ENCODE data around the gene MAP7D1. TPM values are rescaled to one million over a fixed set of nuclear protein-coding genes. Genes with fewer than 3 reads are reported as not detected.

MAP7D1 gene
- total RNA-seq, 1 donor = 114 TPM

DNA sequence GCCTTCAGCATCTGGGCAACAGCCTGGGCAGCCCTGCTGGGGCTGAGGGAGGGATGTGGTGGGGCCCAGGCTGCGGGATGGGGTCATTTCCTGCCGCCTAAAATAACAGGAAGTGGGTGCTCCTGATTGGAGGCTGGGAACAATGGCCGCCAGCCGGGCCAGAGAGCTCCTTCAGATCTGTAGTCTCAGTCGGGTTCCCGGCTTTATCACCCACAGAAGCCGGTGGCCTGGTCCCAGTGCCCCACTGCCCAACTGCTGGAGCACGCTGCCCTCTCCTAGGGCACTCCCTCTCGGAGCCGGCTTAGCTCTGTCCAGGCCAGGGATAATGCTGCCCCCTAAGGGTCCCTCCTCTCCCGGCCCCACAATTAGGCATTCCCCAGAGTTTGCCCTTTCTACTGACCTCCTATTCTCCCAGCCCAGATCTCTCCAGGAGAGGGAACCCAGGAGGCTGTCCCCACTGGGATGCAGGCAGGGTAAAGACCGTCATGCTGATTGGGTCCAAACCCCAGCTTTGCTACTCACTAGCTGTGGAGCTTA lies 5.1 kb downstream of the MAP7D1 start:
- peak overlapping the region; percentile 69 for H3K4me3 ChIP-seq (ENCODE audit: low read depth, low read length)
- TF ChIP-seq, protein P1, sequence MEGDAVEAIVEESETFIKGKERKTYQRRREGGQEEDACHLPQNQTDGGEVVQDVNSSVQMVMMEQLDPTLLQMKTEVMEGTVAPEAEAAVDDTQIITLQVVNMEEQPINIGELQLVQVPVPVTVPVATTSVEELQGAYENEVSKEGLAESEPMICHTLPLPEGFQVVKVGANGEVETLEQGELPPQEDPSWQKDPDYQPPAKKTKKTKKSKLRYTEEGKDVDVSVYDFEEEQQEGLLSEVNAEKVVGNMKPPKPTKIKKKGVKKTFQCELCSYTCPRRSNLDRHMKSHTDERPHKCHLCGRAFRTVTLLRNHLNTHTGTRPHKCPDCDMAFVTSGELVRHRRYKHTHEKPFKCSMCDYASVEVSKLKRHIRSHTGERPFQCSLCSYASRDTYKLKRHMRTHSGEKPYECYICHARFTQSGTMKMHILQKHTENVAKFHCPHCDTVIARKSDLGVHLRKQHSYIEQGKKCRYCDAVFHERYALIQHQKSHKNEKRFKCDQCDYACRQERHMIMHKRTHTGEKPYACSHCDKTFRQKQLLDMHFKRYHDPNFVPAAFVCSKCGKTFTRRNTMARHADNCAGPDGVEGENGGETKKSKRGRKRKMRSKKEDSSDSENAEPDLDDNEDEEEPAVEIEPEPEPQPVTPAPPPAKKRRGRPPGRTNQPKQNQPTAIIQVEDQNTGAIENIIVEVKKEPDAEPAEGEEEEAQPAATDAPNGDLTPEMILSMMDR (IDR thresholded peaks at IDR 0.05; ENCODE audit: insufficient read depth, low read length) = peak; percentile 52
- peak; percentile 60 for DNase-seq (ENCODE audit: low read depth)

DNA sequence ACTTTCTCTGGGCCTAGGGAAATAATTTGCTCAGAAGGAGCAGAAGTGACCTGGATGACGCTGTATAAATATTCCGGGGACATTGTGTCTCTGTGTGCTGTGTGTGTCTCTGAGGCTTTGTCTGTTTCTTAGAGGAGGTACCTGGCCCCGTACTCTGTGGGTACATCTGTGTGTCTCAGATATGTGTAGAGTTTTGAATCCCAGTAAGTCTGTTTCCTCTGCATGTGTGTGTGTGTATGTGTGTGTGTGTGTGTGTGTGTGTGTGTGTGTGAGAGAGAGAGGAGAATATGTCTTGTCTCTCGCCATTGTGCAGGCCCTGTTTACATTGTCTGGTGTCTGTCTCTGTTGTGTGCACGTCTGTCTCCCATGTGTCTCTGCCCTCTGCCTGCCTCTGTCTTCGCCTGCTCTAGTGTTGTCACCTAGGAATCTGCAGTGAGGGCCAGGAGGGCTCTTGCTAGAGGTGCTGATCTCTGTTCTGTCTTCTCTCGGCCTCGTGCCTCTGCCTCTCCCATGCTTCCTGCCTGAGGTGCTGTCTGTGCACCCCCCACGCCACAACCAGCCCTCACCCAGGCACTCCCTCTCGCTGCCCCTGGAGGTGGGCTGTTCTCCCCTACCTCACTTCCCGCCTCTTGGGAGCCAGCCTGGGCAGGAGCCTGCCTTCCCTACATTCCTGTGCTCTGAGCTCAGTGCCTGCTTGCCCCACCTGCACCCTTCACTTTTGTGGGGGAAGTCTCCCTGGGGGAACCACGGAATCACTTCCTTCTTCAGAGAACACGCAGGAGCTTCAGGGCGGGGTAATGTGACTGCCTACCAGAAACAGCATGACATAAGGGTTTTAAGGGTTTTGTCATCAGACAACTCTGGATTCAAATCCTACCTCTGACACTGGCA lies 5.9 kb downstream of the MAP7D1 start:
- H3K4me3 ChIP-seq (ENCODE audit: low read depth, low read length) = peak overlapping the region; percentile 69
- TF ChIP-seq, protein P1 (IDR thresholded peaks at IDR 0.05; ENCODE audit: insufficient read depth, low read length) = no peak
- peak; percentile 33 for DNase-seq (ENCODE audit: low read depth)

DNA sequence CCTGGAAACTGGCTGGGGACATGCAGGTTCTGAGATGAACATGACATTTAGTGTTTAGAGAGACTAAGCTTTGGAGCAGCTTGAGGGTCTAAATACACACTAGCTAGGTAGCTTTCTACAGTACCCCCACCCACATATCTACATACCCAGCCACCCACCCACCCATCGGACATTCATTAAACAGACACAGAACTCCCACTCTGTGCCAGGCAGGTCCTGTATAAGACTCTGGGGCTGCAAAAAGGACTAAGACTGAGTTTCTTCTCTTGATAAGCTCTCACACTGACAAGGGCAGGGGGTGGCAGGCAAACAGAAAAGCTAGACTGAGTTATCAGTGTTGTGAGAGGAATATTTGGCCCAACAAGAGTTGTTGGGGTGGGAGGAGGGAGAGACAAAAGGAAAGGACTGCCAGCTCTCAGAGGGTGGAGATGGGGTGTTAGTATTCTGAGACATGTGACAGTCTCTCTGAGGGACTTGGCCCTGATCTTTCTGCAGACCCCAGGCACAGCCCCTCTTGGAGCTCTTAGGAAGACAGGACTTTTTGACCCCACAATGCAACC lies 6.8 kb downstream of the MAP7D1 start:
- H3K4me3 ChIP-seq (ENCODE audit: low read depth, low read length) = no peak overlapping the region
- DNase-seq (ENCODE audit: low read depth) = no peak
- TF ChIP-seq, protein P1 (IDR thresholded peaks at IDR 0.05; ENCODE audit: insufficient read depth, low read length) = no peak

DNA sequence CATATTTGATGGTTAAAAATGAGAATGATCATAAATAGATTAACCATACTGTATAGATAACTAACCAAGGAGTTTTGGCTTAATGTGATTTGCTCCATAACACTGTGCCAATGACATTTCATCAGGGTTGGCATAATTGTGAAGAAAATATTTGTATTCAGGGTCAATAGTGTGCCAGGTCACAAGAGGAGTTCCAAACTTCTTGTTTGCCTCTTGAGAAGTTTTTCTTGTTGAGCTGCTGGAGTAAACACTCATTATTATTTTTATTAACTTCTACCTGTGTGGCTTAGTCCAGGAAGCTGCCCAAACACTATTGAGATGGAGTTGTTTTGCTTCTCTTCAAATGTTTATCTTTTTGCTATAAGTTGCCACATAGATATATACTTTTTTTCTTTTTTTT lies 7.5 kb downstream of the MAP7D1 start:
- DNase-seq (ENCODE audit: low read depth) = no peak
- TF ChIP-seq, protein P1 (IDR thresholded peaks at IDR 0.05; ENCODE audit: insufficient read depth, low read length) = no peak
- no peak overlapping the region for H3K4me3 ChIP-seq (ENCODE audit: low read depth, low read length)

DNA sequence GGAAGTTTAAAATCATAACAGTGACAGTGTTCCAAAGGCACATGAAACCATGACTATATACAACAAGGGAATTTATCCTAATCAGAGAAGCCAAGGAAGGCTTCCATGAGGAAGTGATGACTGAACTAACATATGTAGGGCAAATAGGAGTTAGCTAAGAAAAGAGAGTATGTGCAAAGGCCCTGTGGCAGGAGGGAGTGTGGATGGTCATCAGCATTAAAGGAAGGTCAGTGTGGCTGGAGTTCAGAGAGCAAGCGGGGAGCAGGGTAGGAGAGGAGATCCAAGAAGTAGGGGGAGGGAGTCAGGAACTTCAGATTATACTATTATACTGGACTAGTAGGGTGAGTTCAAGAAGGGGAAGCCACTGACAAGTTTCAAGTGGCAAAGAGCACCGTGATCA lies 8.4 kb downstream of the MAP7D1 start:
- no peak for DNase-seq (ENCODE audit: low read depth)
- TF ChIP-seq, protein P1 (IDR thresholded peaks at IDR 0.05; ENCODE audit: insufficient read depth, low read length) = no peak
- H3K4me3 ChIP-seq (ENCODE audit: low read depth, low read length) = no peak overlapping the region

DNA sequence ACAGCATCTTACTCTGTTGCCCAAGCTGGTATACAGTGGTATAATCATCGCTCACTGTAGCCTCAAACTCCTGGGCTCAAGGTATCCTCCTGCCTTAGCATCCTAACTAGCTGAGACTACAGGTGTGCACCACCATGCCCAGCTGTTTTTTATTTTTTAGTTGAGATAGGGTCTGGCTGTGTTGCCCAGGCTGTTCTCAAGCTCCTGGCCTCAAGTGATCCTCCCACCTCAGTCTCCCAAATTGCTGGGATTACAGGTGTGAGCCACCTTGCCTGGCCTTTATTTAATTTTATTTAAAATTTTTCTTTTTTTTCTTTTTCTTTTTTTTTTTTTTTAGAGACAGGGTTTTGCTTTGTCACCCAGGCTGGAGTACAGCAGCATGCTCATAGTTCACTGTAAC lies 9.2 kb downstream of the MAP7D1 start:
- no peak overlapping the region for H3K4me3 ChIP-seq (ENCODE audit: low read depth, low read length)

More for the DNA sequence above, 9.2 kb downstream of the MAP7D1 start:
- DNase-seq (ENCODE audit: low read depth) = no peak
- TF ChIP-seq, protein P1 (IDR thresholded peaks at IDR 0.05; ENCODE audit: insufficient read depth, low read length) = no peak

Measured in fibroblast of the aortic adventitia (primary cell).